ENCODE data around the gene MTFMT.
"Not testable (repeated sequence)": the region's sequence is repeated elsewhere in the genome, so short reads cannot be mapped to it uniquely, and the experiment has no call there.

The MTFMT gene

GRCh38 chr15:65054333-65055200 is 25.1 kb upstream of the MTFMT start:
- Mint-ChIP-seq H3K4me3 (no peak overlapping the region), H3K27ac (no peak overlapping the region), H3K27me3 (peaks cover 19% of the 10 kb centered on the region), H3K9me3 (no peaks in the 10 kb centered on the region), H3K4me1 (peaks cover 18% of the 10 kb centered on the region), H3K36me3 (no peaks in the 10 kb centered on the region)
- peak; percentile 60 for ATAC-seq

GRCh38 chr15:65052956-65053355 is 23.5 kb upstream of the MTFMT start:
- Mint-ChIP-seq H3K27ac (no peak overlapping the region), H3K4me1 (peaks cover 25% of the 10 kb centered on the region), H3K4me3 (no peak overlapping the region), H3K36me3 (no peaks in the 10 kb centered on the region), H3K27me3 (peaks cover 19% of the 10 kb centered on the region), H3K9me3 (no peaks in the 10 kb centered on the region)
- no peak for ATAC-seq

- no peaks in the 10 kb centered on the region for H3K9me3 Mint-ChIP-seq
- no peak overlapping the region for H3K27ac Mint-ChIP-seq
- no peak overlapping the region for H3K4me3 Mint-ChIP-seq
- peaks cover 25% of the 10 kb centered on the region for H3K4me1 Mint-ChIP-seq
- peaks cover 8% of the 10 kb centered on the region for H3K27me3 Mint-ChIP-seq
- H3K36me3 Mint-ChIP-seq = no peaks in the 10 kb centered on the region
- ATAC-seq = no peak
Measured at GRCh38 chr15:65051266-65051665, 21.8 kb upstream of the MTFMT start.

GRCh38 chr15:65050270-65050669 is 20.8 kb upstream of the MTFMT start:
- H3K9me3 Mint-ChIP-seq = no peaks in the 10 kb centered on the region
- no peak for ATAC-seq
- H3K27me3 Mint-ChIP-seq = peaks cover 3% of the 10 kb centered on the region
- peaks cover 25% of the 10 kb centered on the region for H3K4me1 Mint-ChIP-seq
- no peak overlapping the region for H3K27ac Mint-ChIP-seq
- H3K4me3 Mint-ChIP-seq = no peak overlapping the region
- H3K36me3 Mint-ChIP-seq = no peaks in the 10 kb centered on the region

GRCh38 chr15:65049418-65049840 is 20.0 kb upstream of the MTFMT start:
- Mint-ChIP-seq H3K27ac (no peak overlapping the region), H3K9me3 (no peaks in the 10 kb centered on the region), H3K36me3 (no peaks in the 10 kb centered on the region), H3K4me1 (peaks cover 25% of the 10 kb centered on the region), H3K27me3 (peaks cover 9% of the 10 kb centered on the region), H3K4me3 (peak overlapping the region; percentile 61)
- ATAC-seq = peak; percentile 93

- H3K4me3 Mint-ChIP-seq = no peak overlapping the region
- peaks cover 25% of the 10 kb centered on the region for H3K4me1 Mint-ChIP-seq
- no peak overlapping the region for H3K27ac Mint-ChIP-seq
- no peaks in the 10 kb centered on the region for H3K36me3 Mint-ChIP-seq
- peaks cover 9% of the 10 kb centered on the region for H3K27me3 Mint-ChIP-seq
- no peaks in the 10 kb centered on the region for H3K9me3 Mint-ChIP-seq
- ATAC-seq = no peak
Measured at GRCh38 chr15:65048241-65048640, 18.8 kb upstream of the MTFMT start.

- Mint-ChIP-seq H3K27ac (no peak within 1 kb of the TSS), H3K4me3 (no peak within 1 kb of the TSS), H3K27me3 (peaks cover 9% of the 10 kb centered on the region), H3K4me1 (peaks cover 10% of the 10 kb centered on the region), H3K36me3 (no peaks in the 10 kb centered on the region), H3K9me3 (no peaks in the 10 kb centered on the region)
- no peak for ATAC-seq
Measured at GRCh38 chr15:65044724-65045481, 15.5 kb upstream of the MTFMT start, which contains the start of gene SLC51B. SLC51B (plus strand) TSS chr15:65045387; CDS start chr15:65050005, 4,618 bp downstream.

- H3K4me3 Mint-ChIP-seq, H3K4me1 Mint-ChIP-seq, H3K27ac Mint-ChIP-seq, H3K36me3 Mint-ChIP-seq, ATAC-seq, H3K27me3 Mint-ChIP-seq, H3K9me3 Mint-ChIP-seq: not testable (repeated sequence)
Measured at GRCh38 chr15:65044218-65044617, 14.8 kb upstream of the MTFMT start.

GRCh38 chr15:65042776-65043327 is 13.4 kb upstream of the MTFMT start:
- H3K36me3 Mint-ChIP-seq = no peaks in the 10 kb centered on the region
- no peak for ATAC-seq
- no peak overlapping the region for H3K27ac Mint-ChIP-seq
- peaks cover 9% of the 10 kb centered on the region for H3K27me3 Mint-ChIP-seq
- no peaks in the 10 kb centered on the region for H3K9me3 Mint-ChIP-seq
- no peaks in the 10 kb centered on the region for H3K4me1 Mint-ChIP-seq
- no peak overlapping the region for H3K4me3 Mint-ChIP-seq

- Mint-ChIP-seq H3K36me3 (no peaks in the 10 kb centered on the region), H3K4me3 (no peak overlapping the region), H3K9me3 (no peaks in the 10 kb centered on the region), H3K4me1 (no peaks in the 10 kb centered on the region), H3K27me3 (peaks cover 9% of the 10 kb centered on the region), H3K27ac (no peak overlapping the region)
- no peak for ATAC-seq
Measured at GRCh38 chr15:65041787-65042186, 12.3 kb upstream of the MTFMT start.

- no peaks in the 10 kb centered on the region for H3K4me1 Mint-ChIP-seq
- H3K9me3 Mint-ChIP-seq = no peaks in the 10 kb centered on the region
- H3K27ac Mint-ChIP-seq = no peak overlapping the region
- no peaks in the 10 kb centered on the region for H3K36me3 Mint-ChIP-seq
- no peak overlapping the region for H3K4me3 Mint-ChIP-seq
- peaks cover 9% of the 10 kb centered on the region for H3K27me3 Mint-ChIP-seq
- no peak for ATAC-seq
Measured at GRCh38 chr15:65040461-65040860, 11.0 kb upstream of the MTFMT start.

- H3K27me3 Mint-ChIP-seq = no peaks in the 10 kb centered on the region
- no peaks in the 10 kb centered on the region for H3K9me3 Mint-ChIP-seq
- no peak overlapping the region for H3K27ac Mint-ChIP-seq
- H3K4me1 Mint-ChIP-seq = peaks cover 4% of the 10 kb centered on the region
- ATAC-seq = no peak
- no peaks in the 10 kb centered on the region for H3K36me3 Mint-ChIP-seq
- H3K4me3 Mint-ChIP-seq = no peak overlapping the region
Measured at GRCh38 chr15:65038836-65039235, 9.4 kb upstream of the MTFMT start.

GRCh38 chr15:65038428-65038827 is 9.0 kb upstream of the MTFMT start:
- Mint-ChIP-seq H3K9me3 (no peaks in the 10 kb centered on the region), H3K4me1 (peaks cover 8% of the 10 kb centered on the region), H3K27me3 (no peaks in the 10 kb centered on the region), H3K4me3 (no peak overlapping the region), H3K27ac (no peak overlapping the region), H3K36me3 (no peaks in the 10 kb centered on the region)
- ATAC-seq = no peak

- Mint-ChIP-seq H3K4me1 (peaks cover 20% of the 10 kb centered on the region), H3K36me3 (no peaks in the 10 kb centered on the region), H3K27ac (no peak overlapping the region), H3K27me3 (no peaks in the 10 kb centered on the region), H3K4me3 (no peak overlapping the region), H3K9me3 (no peaks in the 10 kb centered on the region)
- ATAC-seq = no peak
Measured at GRCh38 chr15:65037309-65037708, 7.9 kb upstream of the MTFMT start.

GRCh38 chr15:65034719-65035118 is 5.3 kb upstream of the MTFMT start:
- Mint-ChIP-seq H3K4me1 (peaks cover 21% of the 10 kb centered on the region), H3K4me3 (no peak overlapping the region), H3K36me3 (no peaks in the 10 kb centered on the region), H3K27ac (no peak overlapping the region), H3K27me3 (no peaks in the 10 kb centered on the region), H3K9me3 (no peaks in the 10 kb centered on the region)
- ATAC-seq = no peak

Measured in stimulated activated memory B cell treated with anti-CD40 and anti-IgM and Interleukin-4, amounts not matched to agents 10 μg/mL and 1 μg/mL and 100 μg/mL, for 72 hours (primary cell).